Vagina (tissue), 2 donors: ENCODE measurements around the gene LAG3. TPM values are rescaled to one million over a fixed set of nuclear protein-coding genes. Genes with fewer than 3 reads are reported as not detected.

Experiments
- DNase-seq, 2 donors: peaks; one replicate each; pipeline ENCODE4 v3.0.0-alpha.2; 2017; ENCODE audit errors: extremely low spot score in 2 of 2
- H3K27ac ChIP-seq: fragments of 200-600 bp; sonication (generic); one replicate; pipeline ENCODE4 v1.5.1; 2019
- H3K27me3 ChIP-seq: fragments of 200-600 bp; sonication (generic); one replicate; pipeline ENCODE4 v1.5.1; 2019
- H3K36me3 ChIP-seq, 2 donors: fragments of 200-600 bp; sonication (generic); one replicate each; pipeline ENCODE4 v1.5.1; 2017 to 2019
- H3K4me1 ChIP-seq: fragments of 200-600 bp; sonication (generic); one replicate; pipeline ENCODE4 v1.5.1; 2019
- H3K4me3 ChIP-seq, 2 donors: fragments of 200-600 bp; sonication (generic); 1 replicate in 1 of 2; 2 replicates in 1 of 2; pipeline ENCODE4 v1.5.1; 2016 to 2019
- H3K9me3 ChIP-seq: fragments of 200-600 bp; sonication (generic); one replicate; pipeline ENCODE4 v1.5.1; 2019
- POLR2A ChIP-seq, 2 donors: fragments of 450-650 bp; IDR thresholded peaks; one replicate each; pipeline ENCODE4 v1.6.1; 2017; ENCODE audit warnings: antibody characterized with exemption in 2 of 2, mild to moderate bottlenecking in 2 of 2, moderate library complexity in 2 of 2
- POLR2AphosphoS5 ChIP-seq, 2 donors: sonication (generic); formaldehyde crosslinking; IDR thresholded peaks; one replicate each; pipeline ENCODE4 v1.9.0; 2017; ENCODE audit warnings: antibody characterized with exemption in 2 of 2, mild to moderate bottlenecking in 2 of 2, low read depth in 1 of 2; ENCODE audit not compliant: insufficient read depth in 1 of 2
- intact Hi-C: fragments of 100-400 bp; cut with DNase I; formaldehyde crosslinking; loops from one replicate; pipeline ENCODE4 v1.15.1; 2023
- total RNA-seq: library from RNA; depleted of rRNA; stranded (reverse); fragments of >200 nt; gene quantifications from one replicate; pipeline ENCODE4 v1.2.3, GENCODE V29; 2016
- TF ChIP-seq, protein P1 (sequence below), 3 experiments: fragments of 450-650 bp in 2 of 3; fragments of 200-600 bp in 1 of 3; sonication (generic) in 1 of 3; IDR thresholded peaks; one replicate each; pipeline ENCODE4 v1.5.1; 2017 to 2019; ENCODE audit warnings: antibody characterized with exemption in 3 of 3, mild to moderate bottlenecking in 2 of 3, moderate library complexity in 2 of 3

LAG3 gene
- total RNA-seq, 1 donor from 2014 or later = 10.3 TPM

DNA sequence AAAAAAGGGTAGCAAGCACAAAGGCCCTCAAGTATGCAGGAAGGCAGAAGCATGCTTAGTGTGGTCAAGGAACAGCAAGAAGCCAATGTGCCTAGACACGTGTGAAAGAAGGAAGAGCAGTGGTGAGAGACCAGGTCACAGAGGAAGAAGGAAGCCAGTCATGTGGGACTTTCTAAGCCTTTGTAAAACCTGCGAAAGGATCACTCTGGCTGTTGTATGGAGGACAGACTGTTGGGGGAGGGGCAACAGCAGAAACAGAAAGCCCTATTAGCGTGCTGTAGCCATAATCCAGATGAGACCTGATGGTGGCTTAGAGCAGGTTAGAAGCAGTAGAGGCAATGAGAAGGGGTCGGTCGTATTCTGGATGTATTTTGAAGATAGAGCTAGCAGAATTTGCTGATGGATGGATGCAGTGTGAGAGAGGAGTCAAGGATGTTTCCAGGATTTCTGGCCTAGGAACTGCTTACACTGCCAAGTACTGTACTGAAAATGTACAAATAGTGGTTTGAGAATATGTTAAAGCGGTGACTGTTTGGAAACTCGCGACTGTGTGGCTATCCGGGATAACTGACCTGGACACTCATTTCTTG, 13.7 kb upstream of the LAG3 start:
- intact Hi-C loops = loop anchor here (10.0 kb wide), 1 partner anchor 554 kb away; the partner anchor contains the start of gene CD9
- no peaks in the 10 kb centered on the region for H3K27me3 ChIP-seq
- no peak for DNase-seq
- no peaks in the 10 kb centered on the region for H3K9me3 ChIP-seq
- no peak overlapping the region for H3K27ac ChIP-seq
- H3K4me1 ChIP-seq = peaks cover 9% of the 10 kb centered on the region
- TF ChIP-seq POLR2A (IDR thresholded peaks at IDR 0.05) (no peak), POLR2AphosphoS5 (IDR thresholded peaks at IDR 0.05; ENCODE audit: insufficient read depth in 1 of 2, low read depth in 1 of 2) (no peak)
- TF ChIP-seq, protein P1, sequence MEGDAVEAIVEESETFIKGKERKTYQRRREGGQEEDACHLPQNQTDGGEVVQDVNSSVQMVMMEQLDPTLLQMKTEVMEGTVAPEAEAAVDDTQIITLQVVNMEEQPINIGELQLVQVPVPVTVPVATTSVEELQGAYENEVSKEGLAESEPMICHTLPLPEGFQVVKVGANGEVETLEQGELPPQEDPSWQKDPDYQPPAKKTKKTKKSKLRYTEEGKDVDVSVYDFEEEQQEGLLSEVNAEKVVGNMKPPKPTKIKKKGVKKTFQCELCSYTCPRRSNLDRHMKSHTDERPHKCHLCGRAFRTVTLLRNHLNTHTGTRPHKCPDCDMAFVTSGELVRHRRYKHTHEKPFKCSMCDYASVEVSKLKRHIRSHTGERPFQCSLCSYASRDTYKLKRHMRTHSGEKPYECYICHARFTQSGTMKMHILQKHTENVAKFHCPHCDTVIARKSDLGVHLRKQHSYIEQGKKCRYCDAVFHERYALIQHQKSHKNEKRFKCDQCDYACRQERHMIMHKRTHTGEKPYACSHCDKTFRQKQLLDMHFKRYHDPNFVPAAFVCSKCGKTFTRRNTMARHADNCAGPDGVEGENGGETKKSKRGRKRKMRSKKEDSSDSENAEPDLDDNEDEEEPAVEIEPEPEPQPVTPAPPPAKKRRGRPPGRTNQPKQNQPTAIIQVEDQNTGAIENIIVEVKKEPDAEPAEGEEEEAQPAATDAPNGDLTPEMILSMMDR (IDR thresholded peaks at IDR 0.05) = no peak
- H3K36me3 ChIP-seq = no peaks in the 10 kb centered on the region
- H3K4me3 ChIP-seq = no peak overlapping the region

DNA sequence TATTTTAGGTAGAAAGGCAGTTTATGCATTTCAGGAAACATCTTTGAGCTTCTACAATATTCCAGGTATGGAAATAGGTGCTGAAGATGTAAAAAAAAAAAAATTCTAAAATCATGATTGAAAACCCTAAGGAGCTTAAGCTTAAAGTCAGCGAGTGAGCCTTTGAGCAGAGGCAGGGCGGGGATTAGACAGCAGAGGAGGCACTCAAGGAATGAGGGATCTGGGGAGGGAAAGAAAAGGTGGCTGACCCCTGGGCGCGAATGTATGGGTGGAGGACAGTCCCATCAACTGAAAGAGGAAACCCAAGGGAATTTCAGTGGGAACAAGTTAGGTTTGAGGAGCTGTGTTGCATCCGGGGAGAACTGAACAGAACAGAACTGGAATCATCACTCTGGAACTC, 12.6 kb upstream of the LAG3 start:
- intact Hi-C loops = loop anchor here (10.0 kb wide), 1 partner anchor 555 kb away; the partner anchor contains the start of gene CD9

DNA sequence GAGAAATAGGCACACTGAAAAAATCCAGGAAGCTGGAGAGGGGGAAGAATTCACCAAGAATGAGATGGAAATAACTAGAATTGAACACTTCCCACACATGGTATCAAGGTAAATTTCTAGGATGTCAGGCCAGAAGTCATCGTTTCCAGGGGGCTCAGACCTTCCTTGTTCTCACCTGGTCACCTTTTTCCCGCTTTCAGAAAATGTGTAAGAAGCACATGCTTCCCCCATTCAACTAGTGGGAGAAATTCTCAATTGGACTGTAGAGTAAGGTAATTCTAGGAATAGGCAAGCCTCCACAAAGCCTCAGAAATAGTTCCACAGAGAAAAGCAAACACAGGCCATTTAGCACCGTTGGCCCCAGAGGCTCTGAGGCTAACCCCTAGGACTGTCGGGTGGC, 8.9 kb upstream of the LAG3 start:
- DNase-seq = no peak
- Histone ChIP-seq H3K36me3 (no peaks in the 10 kb centered on the region), H3K9me3 (no peaks in the 10 kb centered on the region), H3K27ac (peak overlapping the region; percentile 97), H3K4me1 (peaks cover 42% of the 10 kb centered on the region), H3K27me3 (no peaks in the 10 kb centered on the region), H3K4me3 (peak overlapping the region; percentile 21 to 24)
- intact Hi-C loops = no loop called here
- no peak for TF ChIP-seq POLR2A (IDR thresholded peaks at IDR 0.05)
- no peak for TF ChIP-seq POLR2AphosphoS5 (IDR thresholded peaks at IDR 0.05; ENCODE audit: insufficient read depth in 1 of 2, low read depth in 1 of 2)
- TF ChIP-seq, protein P1 (IDR thresholded peaks at IDR 0.05) = no peak

More for the DNA sequence above, 12.6 kb upstream of the LAG3 start:
- peaks cover 17% of the 10 kb centered on the region for H3K4me1 ChIP-seq
- no peaks in the 10 kb centered on the region for H3K36me3 ChIP-seq
- no peak overlapping the region for H3K27ac ChIP-seq
- no peaks in the 10 kb centered on the region for H3K9me3 ChIP-seq
- no peak overlapping the region for H3K4me3 ChIP-seq
- TF ChIP-seq POLR2A (IDR thresholded peaks at IDR 0.05) (no peak), POLR2AphosphoS5 (IDR thresholded peaks at IDR 0.05; ENCODE audit: insufficient read depth in 1 of 2, low read depth in 1 of 2) (no peak)
- TF ChIP-seq, protein P1 (IDR thresholded peaks at IDR 0.05) = no peak
- no peaks in the 10 kb centered on the region for H3K27me3 ChIP-seq
- no peak for DNase-seq

DNA sequence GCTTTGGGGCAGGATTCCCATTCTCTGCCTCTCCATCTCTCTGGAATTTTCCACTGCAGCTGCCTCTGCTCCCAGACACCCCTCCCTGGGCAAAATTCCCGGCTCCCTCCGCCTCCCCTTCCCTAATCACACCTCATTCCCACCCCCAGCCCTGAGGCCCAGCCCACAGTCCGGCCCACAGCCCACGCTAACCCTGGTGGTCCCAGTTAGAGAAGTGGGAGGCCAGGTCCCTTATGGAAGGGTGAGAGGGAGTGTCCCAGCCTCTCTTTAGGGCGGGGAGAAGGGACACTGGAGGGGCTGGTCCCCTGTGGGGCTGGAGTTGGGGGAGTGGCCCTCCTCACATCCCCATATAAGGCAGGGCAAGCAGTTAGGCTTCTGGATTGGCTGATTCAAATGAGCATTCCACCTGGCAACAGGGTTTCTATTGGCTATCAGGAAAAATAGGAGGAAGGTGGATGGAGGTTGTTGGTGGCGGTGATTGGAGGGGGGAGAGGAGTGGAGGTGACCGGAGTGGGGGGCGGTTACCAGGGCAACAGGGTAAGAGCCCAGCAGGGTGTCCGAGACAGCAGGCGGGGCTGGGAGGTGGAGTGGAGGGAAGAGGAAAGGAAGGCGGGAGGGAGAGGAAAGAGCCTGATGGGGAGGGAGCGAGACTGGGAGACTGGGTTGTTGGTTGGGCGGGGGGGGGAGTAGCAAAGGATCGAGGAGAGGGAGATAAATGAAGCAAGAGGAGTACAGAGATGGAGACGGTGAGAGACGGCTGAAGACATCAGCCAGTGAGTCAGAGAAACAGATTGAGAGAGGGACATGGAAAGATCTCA, 8.1 kb upstream of the LAG3 start:
- Histone ChIP-seq H3K27ac (peak overlapping the region; percentile 97), H3K9me3 (no peaks in the 10 kb centered on the region), H3K4me1 (peaks cover 50% of the 10 kb centered on the region), H3K27me3 (no peaks in the 10 kb centered on the region), H3K36me3 (no peaks in the 10 kb centered on the region), H3K4me3 (peak overlapping the region; percentile 21 to 24)
- DNase-seq = peak in 1 of 2 donors; percentile 99
- intact Hi-C loops = no loop called here
- TF ChIP-seq POLR2AphosphoS5 (IDR thresholded peaks at IDR 0.05; ENCODE audit: insufficient read depth in 1 of 2, low read depth in 1 of 2) (peak; percentile 88 to 93), POLR2A (IDR thresholded peaks at IDR 0.05) (peak in 1 of 2 donors; percentile 22)
- TF ChIP-seq, protein P1 (IDR thresholded peaks at IDR 0.05) = peak in 1 of 3 experiments; percentile 2
